GM12878 (cell line): ENCODE results near the gene TECTA. TPM values are rescaled to one million over a fixed set of nuclear protein-coding genes. Genes with fewer than 3 reads are reported as not detected.

ENCODE experiments used
- ATAC-seq: fragments of 200-7000 bp; cut with Tn5 transposase; 3 replicates; pipeline ENCODE4 v1.9.1; 2020; ENCODE audit warnings: mild to moderate bottlenecking, moderate library complexity
- BruUV-seq: library from RNA; stranded (reverse); fragments of 400-500 nt; replicated peaks from 2 replicates; lab custom pipeline; 2021; lab: Mats Ljungman, UMichigan
- CTCF ChIA-PET: fragments of 300-600 bp; sonication (Branson Sonifier 250); formaldehyde crosslinking; extraction: SDS; loops from one replicate; lab custom pipeline; 2021; ENCODE audit warnings: inconsistent platforms; lab: Yijun Ruan, JAX
- POLR2A ChIA-PET: fragments of 350-600 bp; formaldehyde crosslinking; extraction: SDS; loops from one replicate; lab custom pipeline; 2021; ENCODE audit warnings: inconsistent platforms; lab: Charles Lee
- RAD21 ChIA-PET: fragments of 300-600 bp; sonication (Branson Sonifier 250); formaldehyde crosslinking; loops from one replicate; lab custom pipeline; 2023; ENCODE audit warnings: antibody characterized with exemption; ENCODE audit not compliant: unreplicated experiment; lab: Charles Lee
- SMC1A ChIA-PET: fragments of 300-600 bp; sonication (Branson Sonifier 250); formaldehyde crosslinking; loops from one replicate; lab custom pipeline; 2023; ENCODE audit not compliant: unreplicated experiment, uncharacterized antibody; lab: Charles Lee
- DNase-seq: peaks from one replicate; pipeline ENCODE4 v3.0.0-alpha.2; 2011; ENCODE audit warnings: low read depth, low spot score
- FAIRE-seq: peaks from 3 replicates; lab custom pipeline; 2011; peaks lifted over from hg19 to GRCh38; lab: Jason Lieb, UNC
- H2AFZ ChIP-seq: 2 replicates; pipeline ENCODE4 v1.6.0; 2011; ENCODE audit warnings: low read depth, low read length, control low read depth; ENCODE audit not compliant: control insufficient read depth
- H3K27ac ChIP-seq: 2 replicates; pipeline ENCODE4 v1.5.1; 2011; ENCODE audit warnings: control low read depth; ENCODE audit not compliant: control insufficient read depth, insufficient read depth
- H3K27me3 ChIP-seq, 2 experiments: replicated peaks in 1 of 2; 2 replicates each; pipeline versions ENCODE4 v1.6.0 to v1.6.1; 2011; ENCODE audit warnings: low read length in 1 of 2; ENCODE audit not compliant: control insufficient read depth in 2 of 2, insufficient read depth in 2 of 2
- H3K36me3 ChIP-seq, 2 experiments: 2 replicates each; pipeline ENCODE4 v1.5.1; 2011; ENCODE audit warnings: low read length in 1 of 2; ENCODE audit not compliant: control insufficient read depth in 2 of 2, insufficient read depth in 2 of 2
- H3K4me1 ChIP-seq: 2 replicates; pipeline ENCODE4 v1.6.1; 2011; ENCODE audit warnings: mild to moderate bottlenecking, low read length, moderate library complexity, mixed read lengths; ENCODE audit not compliant: control insufficient read depth, insufficient read depth
- H3K4me2 ChIP-seq: 2 replicates; pipeline ENCODE4 v1.6.0; 2011; ENCODE audit warnings: control low read depth; ENCODE audit not compliant: control insufficient read depth, insufficient read depth
- H3K4me3 ChIP-seq: fragments of 200-600 bp; sonication (generic); 2 replicates; pipeline ENCODE4 v1.5.1; 2016
- H3K79me2 ChIP-seq: 2 replicates; pipeline ENCODE4 v1.6.0; 2011; ENCODE audit warnings: low read length; ENCODE audit not compliant: control insufficient read depth, insufficient read depth
- H3K9ac ChIP-seq: 2 replicates; pipeline ENCODE4 v1.8.0; 2011; ENCODE audit warnings: low read length, control low read depth, mixed read lengths; ENCODE audit not compliant: control insufficient read depth, insufficient read depth
- H3K9me3 ChIP-seq: replicated peaks from 3 replicates; pipeline ENCODE4 v1.5.1; 2011; ENCODE audit warnings: mild to moderate bottlenecking, low read length; ENCODE audit not compliant: control insufficient read depth, insufficient read depth
- H4K20me1 ChIP-seq: 2 replicates; pipeline ENCODE4 v1.6.0; 2011; ENCODE audit not compliant: control insufficient read depth, insufficient read depth
- E2F8 ChIP-seq: fragments of 450-650 bp; IDR thresholded peaks from 2 replicates; pipeline ENCODE4 v1.6.1; 2018; ENCODE audit warnings: mild to moderate bottlenecking, low read depth, moderate library complexity; ENCODE audit not compliant: partially characterized antibody
- EZH2 ChIP-seq: IDR thresholded peaks from 2 replicates; pipeline ENCODE4 v1.6.1; 2012; ENCODE audit warnings: low read depth, mild to moderate bottlenecking, control low read depth, inconsistent platforms, low read length, borderline replicate concordance; ENCODE audit not compliant: control insufficient read depth
- HCFC1 ChIP-seq: fragments of 150-350 bp; IDR thresholded peaks from 2 replicates; pipeline ENCODE4 v1.6.1; 2014; ENCODE audit warnings: low read length
- NBN ChIP-seq: fragments of 450-650 bp; IDR thresholded peaks from 2 replicates; pipeline ENCODE4 v1.6.1; 2016
- NR2F1 ChIP-seq: fragments of 450-650 bp; conservative IDR thresholded peaks from 2 replicates; pipeline ENCODE4 v1.6.1; 2017; ENCODE audit warnings: mild to moderate bottlenecking
- SMAD5 ChIP-seq: IDR thresholded peaks from 2 replicates; pipeline ENCODE4 v1.6.1; 2016; ENCODE audit warnings: antibody characterized with exemption, low read depth
- ZBTB4 ChIP-seq: fragments of 450-650 bp; formaldehyde crosslinking; IDR thresholded peaks from 2 replicates; pipeline ENCODE4 v1.4.0; 2022; ENCODE audit warnings: mild to moderate bottlenecking, moderate library complexity
- ZZZ3 ChIP-seq: IDR thresholded peaks from 2 replicates; pipeline ENCODE4 v1.6.1; 2011; ENCODE audit warnings: low read depth; ENCODE audit not compliant: control insufficient read depth, insufficient read length
- WGBS: methylation state at CpG from one replicate; pipeline ENCODE4 v1.1.6; 2016; ENCODE audit warnings: low lambda C conversion rate; ENCODE audit not compliant: insufficient replicate concordance, insufficient coverage; ENCODE audit errors: missing lambda C conversion rate; 5-methylcytosine and 5-hydroxymethylcytosine counted together
- in situ Hi-C: fragments of 300-500 bp; cut with MboI; formaldehyde crosslinking; loops from 9 replicates; pipeline ENCODE4 v1.14.3; 2018; ENCODE audit warnings: mixed read lengths
- intact Hi-C: fragments of 100-400 bp; cut with micrococcal nuclease; formaldehyde crosslinking; loops from one replicate; pipeline ENCODE4 v1.14.2; 2022; ENCODE audit not compliant: unreplicated experiment
- polyA plus RNA-seq, 11 experiments: library from polyadenylated mRNA; depleted of rRNA in 4 of 11; unstranded in 6 of 11; stranded (reverse) in 5 of 11; fragments of >200 nt; fragmentation: Nextera tagmentation in 4 of 11; fragmentation: Illumina TruSeq in 1 of 11; extraction: Ambion mirVana in 4 of 11; extraction: Trizol in 1 of 11; gene quantifications; 1 replicate in 1 of 11; 2 replicates in 10 of 11; pipeline versions ENCODE4 v1.2.1 to v1.2.3, GENCODE V29; 2011 to 2016; ENCODE audit warnings: inconsistent platforms in 2 of 11, missing spikeins in 2 of 11, low read depth in 1 of 11
- total RNA-seq, 4 experiments: library from RNA; depleted of rRNA in 3 of 4; stranded (reverse); fragments of >200 nt in 3 of 4; fragmentation: Illumina TruSeq in 1 of 4; extraction: Trizol in 1 of 4; gene quantifications; 2 replicates each; pipeline versions ENCODE4 v1.2.1 to v1.2.3, GENCODE V29; 2013 to 2021

TECTA gene
- total and polyA plus RNA-seq, 10 of the 15 experiments (the other 5 are each of a cell fraction or from before 2014, with no cell fraction given), result under 0.01 to 0.14 (median 0.05) TPM; not detected in 1

DNA sequence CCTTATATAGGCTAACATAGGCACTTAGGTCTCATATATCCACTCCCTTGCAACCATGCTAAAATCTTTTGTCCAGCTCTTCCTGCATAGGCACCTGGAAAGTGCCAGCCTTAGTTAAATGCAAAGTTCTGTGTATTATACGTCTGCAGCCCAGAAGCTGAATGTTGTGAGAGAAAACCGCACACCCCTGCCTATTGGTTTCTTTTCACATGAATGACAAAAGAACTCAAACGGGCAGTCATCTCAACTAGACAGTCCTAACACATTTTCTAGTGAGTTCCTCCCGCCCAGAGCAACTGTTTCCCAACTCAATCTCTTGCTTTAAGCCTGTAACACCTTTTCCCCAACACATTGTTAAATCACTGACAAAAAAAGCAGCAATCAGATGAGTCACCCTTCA lies 122.1 kb downstream of the TECTA start:
- FAIRE-seq (no peak), ATAC-seq (no peak), DNase-seq (no peak)
- no peak overlapping the region for H3K4me3 ChIP-seq
- H3K27me3 ChIP-seq, result peaks cover 2 to 4% of the 10 kb centered on the region in 2 experiments; a peak in 3 of 4 replicates
- ChIA-PET RAD21 (no interaction called here), POLR2A (no interaction called here), CTCF (interaction anchor here (0.9 to 1.2 kb wide), 2 partner anchors 11 to 28 kb away, joined by 3 to 4 read pairs; no protein-coding TSS in a partner anchor), SMC1A (interaction anchor here (1.8 kb wide), 1 partner anchor 13 kb away, joined by 4 read pairs; no protein-coding TSS in a partner anchor)
- H3K4me2 ChIP-seq, result no peak overlapping the region
- H2AFZ ChIP-seq, result no peak overlapping the region
- no peaks in the 10 kb centered on the region for H3K36me3 ChIP-seq
- intact Hi-C loops, result no loop called here
- H3K9me3 ChIP-seq, result no peaks in the 10 kb centered on the region; the same call in 2 of the 3 replicates
- in situ Hi-C loops, result no loop called here
- no peaks in the 10 kb centered on the region; the same call in 1 of the 2 replicates for H4K20me1 ChIP-seq
- TF ChIP-seq E2F8, result no peak
- no peak for TF ChIP-seq HCFC1
- no peak for TF ChIP-seq NR2F1
- no peak for TF ChIP-seq ZZZ3
- no peak for TF ChIP-seq SMAD5
- TF ChIP-seq ZBTB4 (CRISPR knock-in tag), result no peak
- TF ChIP-seq NBN, result no peak
- no peak for TF ChIP-seq EZH2
- TF ChIP-seq, all 136 proteins: peak for 0
- no peak overlapping the region for H3K27ac ChIP-seq
- H3K4me1 ChIP-seq, result no peaks in the 10 kb centered on the region
- no TSS peak for BruUV-seq
- 32% methylated on average over 4 of the region's 4 CpGs for WGBS
- H3K9ac ChIP-seq, result no peak overlapping the region
- no peaks in the 10 kb centered on the region for H3K79me2 ChIP-seq
